Measurements from ENCODE around the gene SAMD3. TPM values are rescaled to one million over a fixed set of nuclear protein-coding genes. Genes with fewer than 3 reads are reported as not detected.

SAMD3 gene, protein sequence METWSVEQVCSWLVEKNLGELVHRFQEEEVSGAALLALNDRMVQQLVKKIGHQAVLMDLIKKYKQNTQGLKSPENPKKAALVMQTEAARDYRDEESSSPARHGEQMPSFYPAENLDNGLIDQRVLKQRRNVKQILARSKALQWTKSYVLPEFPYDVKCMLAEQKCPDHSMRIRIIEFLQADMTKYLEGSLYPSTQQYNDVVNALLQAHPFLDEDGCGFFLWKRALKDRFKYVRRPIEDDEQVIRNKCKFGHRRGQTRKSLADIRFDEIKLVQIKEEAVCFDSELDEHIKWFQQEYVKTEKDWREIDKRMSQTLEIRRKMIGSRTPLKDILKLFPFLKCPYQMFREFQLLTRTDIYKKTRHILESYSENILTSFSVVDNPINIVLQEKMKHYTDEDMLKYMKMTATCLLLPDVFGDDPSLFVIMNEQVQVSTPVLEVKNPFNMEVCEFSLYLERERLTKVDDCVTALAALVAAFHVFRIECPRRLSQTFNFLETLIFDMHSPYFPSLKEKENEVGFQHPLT
- total RNA-seq (2012; rRNA removed) (3.0 and 3.1 TPM in 2 replicates), polyA plus RNA-seq (2012; rRNA removed) (3.6 and 3.9 TPM in 2 replicates), Bru-seq, nascent RNA (percentile 51 among the genes with signal in this experiment), BruChase-seq, experiment 1, labeled RNA remaining after a 6-hour chase (percentile 45 among the genes with signal in this experiment), BruChase-seq, experiment 2, labeled RNA remaining after a 2-hour chase (percentile 63 among the genes with signal in this experiment)
- 0.49 and 1.1 TPM in 2 replicates for polyA plus RNA-seq (2012; cell fraction: cytosol; rRNA removed)
- 0.98 and 11.9 TPM in 2 replicates for polyA plus RNA-seq (2012; cell fraction: nucleus; rRNA removed; ENCODE audit: low replicate concordance)
- long read RNA-seq, partial matches to known transcripts, result 0 of 1 reads
- long read RNA-seq, other reads (novel, unspliced or antisense), result 1 of 1 reads

DNA sequence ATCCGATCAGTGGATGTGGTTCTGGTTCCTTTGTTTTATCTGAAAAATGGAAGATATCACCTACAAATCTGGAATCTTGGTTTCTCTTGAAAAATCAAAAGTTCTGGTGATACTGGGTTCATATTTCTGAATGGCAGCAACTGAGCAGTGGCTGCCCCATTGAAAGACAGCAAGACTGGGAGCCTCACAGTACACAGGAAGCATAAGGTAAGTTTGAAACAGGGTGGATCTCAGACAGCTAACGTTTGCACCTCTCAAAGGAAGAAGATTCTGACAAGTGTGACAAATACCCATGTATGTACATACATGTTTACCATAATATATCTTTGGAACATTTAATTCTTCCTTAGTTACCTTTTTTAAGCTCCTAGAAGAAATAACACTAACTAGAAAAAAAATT, at the start of gene SAMD3:
TSS of gene SAMD3 (minus strand) at position 177 of the 400 bp plus-strand sequence. CDS start 7,678 bp downstream, outside the sequence.
- H3K18ac ChIP-seq (ENCODE audit: low read depth, low read length), result no peak within 1 kb of the TSS
- H3K4me1 ChIP-seq (ENCODE audit: control insufficient read depth, insufficient read depth, low read length), result no peaks in the 10 kb centered on the region
- H3K14ac ChIP-seq (replicated peaks; ENCODE audit: low read depth, low read length), result no peak within 1 kb of the TSS
- dilution Hi-C loops (cut with HindIII; ENCODE audit: low sequenced_read_pairs, unreplicated experiment) (no loop called here), intact Hi-C loops (cut with micrococcal nuclease) (no loop called here), in situ Hi-C loops (cut with MboI; ENCODE audit: low sequenced_read_pairs) (no loop called here)
- WGBS, 2 experiments (ENCODE audit: extremely low coverage in 2 of 2, insufficient read length in 1 of 2), result no CpG with 5 or more reads among the region's 2 CpGs
- no peaks in the 10 kb centered on the region for H4K20me1 ChIP-seq (ENCODE audit: insufficient read depth, low read length)
- no peak within 1 kb of the TSS for H3K27ac ChIP-seq (ENCODE audit: insufficient read depth, low read length)
- no peak within 1 kb of the TSS for H4K5ac ChIP-seq (ENCODE audit: low read depth, low read length)
- no peak within 1 kb of the TSS for H2BK5ac ChIP-seq (ENCODE audit: low read depth, low read length, poor library complexity, severe bottlenecking)
- no peak within 1 kb of the TSS for H2BK120ac ChIP-seq (ENCODE audit: low read depth, low read length)
- H3K79me1 ChIP-seq (ENCODE audit: low read depth in 1 of 2, low read length in 2 of 2), result no peaks in the 10 kb centered on the region
- H3K9me3 ChIP-seq (ENCODE audit: control insufficient read depth, insufficient read depth, low read length), result no peaks in the 10 kb centered on the region
- no peaks in the 10 kb centered on the region for H3K9me1 ChIP-seq (ENCODE audit: insufficient read depth, low read length)
- H3K27me3 ChIP-seq (ENCODE audit: control insufficient read depth, insufficient read depth, low read length), result no peaks in the 10 kb centered on the region
- H3K9ac ChIP-seq (ENCODE audit: low read depth, low read length), result no peak within 1 kb of the TSS
- no TSS peak for BruUV-seq (replicated peaks)
- DNase-seq (no peak), ATAC-seq (ENCODE audit: low read depth) (no peak)
- no peak within 1 kb of the TSS for H2BK15ac ChIP-seq (ENCODE audit: low read depth, low read length)
- H3K23ac ChIP-seq (ENCODE audit: low read depth, low read length), result no peak within 1 kb of the TSS
- H4K91ac ChIP-seq (ENCODE audit: insufficient read depth, low read depth, low read length), result no peak within 1 kb of the TSS
- CTCF ChIA-PET, result interaction anchor here (1.6 kb wide), 1 partner anchor 17 kb away, joined by 3 read pairs; no protein-coding TSS in a partner anchor
- no peak within 1 kb of the TSS for H3K56ac ChIP-seq (ENCODE audit: extremely low read depth, insufficient read depth, low read length)
- TF ChIP-seq SMC3 (IDR thresholded peaks at IDR 0.05; ENCODE audit: low read depth, low read length) (no peak), RCOR1 (IDR thresholded peaks at IDR 0.05; ENCODE audit: insufficient replicate concordance, low read length) (no peak), BHLHE40 (IDR thresholded peaks at IDR 0.05; ENCODE audit: low read depth, low read length) (no peak), MAZ (IDR thresholded peaks at IDR 0.05; ENCODE audit: borderline replicate concordance, low read depth, low read length) (no peak), FOS (IDR thresholded peaks at IDR 0.05; ENCODE audit: low read depth, low read length) (no peak), ELK1 (IDR thresholded peaks at IDR 0.05; ENCODE audit: borderline replicate concordance, low read depth, low read length) (no peak), CTCF (conservative IDR thresholded peaks at IDR 0.05; ENCODE audit: low read depth, low read length) (no peak), NFE2L2 (IDR thresholded peaks at IDR 0.05; ENCODE audit: low read depth, low read length) (no peak), POLR2A (IDR thresholded peaks at IDR 0.05; ENCODE audit: low read depth, low read length) (no peak)
- no peak within 1 kb of the TSS for H2AK9ac ChIP-seq (replicated peaks; ENCODE audit: low read depth, low read length, poor library complexity)
- no peak within 1 kb of the TSS for H3K4ac ChIP-seq (ENCODE audit: low read depth, low read length)
- no peak within 1 kb of the TSS for H4K8ac ChIP-seq (ENCODE audit: low read depth in 2 of 2, low read length in 2 of 2)
- H3K36me3 ChIP-seq (ENCODE audit: control insufficient read depth, insufficient read depth, low read length), result no peaks in the 10 kb centered on the region
- H3K4me2 ChIP-seq (ENCODE audit: low read depth, low read length), result no peak within 1 kb of the TSS
- no peak within 1 kb of the TSS for H3K4me3 ChIP-seq (ENCODE audit: insufficient read depth, low read depth, low read length)
- POLR2A ChIA-PET (ENCODE audit: unreplicated experiment), result no interaction called here
- no peak within 1 kb of the TSS for H2AK5ac ChIP-seq (ENCODE audit: low read depth, low read length)
- H2BK20ac ChIP-seq (ENCODE audit: low read depth, low read length), result no peak within 1 kb of the TSS
- no peak within 1 kb of the TSS for H2AFZ ChIP-seq (replicated peaks; ENCODE audit: low read length, poor library complexity)
